HCEC 1CT (cell line): ENCODE measurements around the gene FHAD1.
A peak's percentile ranks its signal among the peaks of the same experiment; 100 is the strongest.

ENCODE experiments used
- DNase-seq: peaks from one replicate; pipeline ENCODE4 v3.0.0-alpha.2; 2017

The FHAD1 gene

GRCh38 chr1:15405106-15405850 is 158.3 kb downstream of the FHAD1 start:
- DNase-seq = no peak

GRCh38 chr1:15406614-15407559 is 159.9 kb downstream of the FHAD1 start:
- peak; percentile 61 for DNase-seq

GRCh38 chr1:15407580-15407979 is 160.6 kb downstream of the FHAD1 start:
- DNase-seq = no peak

- DNase-seq = no peak
Observed at GRCh38 chr1:15408890-15409387, 161.9 kb downstream of the FHAD1 start.

- DNase-seq = peak; percentile 70
Observed at GRCh38 chr1:15409388-15410222, 162.6 kb downstream of the FHAD1 start, which contains the start of gene EFHD2. Gene EFHD2 (plus strand): TSS chr1:15409888. CDS start chr1:15409972, 84 bp downstream.

DNA sequence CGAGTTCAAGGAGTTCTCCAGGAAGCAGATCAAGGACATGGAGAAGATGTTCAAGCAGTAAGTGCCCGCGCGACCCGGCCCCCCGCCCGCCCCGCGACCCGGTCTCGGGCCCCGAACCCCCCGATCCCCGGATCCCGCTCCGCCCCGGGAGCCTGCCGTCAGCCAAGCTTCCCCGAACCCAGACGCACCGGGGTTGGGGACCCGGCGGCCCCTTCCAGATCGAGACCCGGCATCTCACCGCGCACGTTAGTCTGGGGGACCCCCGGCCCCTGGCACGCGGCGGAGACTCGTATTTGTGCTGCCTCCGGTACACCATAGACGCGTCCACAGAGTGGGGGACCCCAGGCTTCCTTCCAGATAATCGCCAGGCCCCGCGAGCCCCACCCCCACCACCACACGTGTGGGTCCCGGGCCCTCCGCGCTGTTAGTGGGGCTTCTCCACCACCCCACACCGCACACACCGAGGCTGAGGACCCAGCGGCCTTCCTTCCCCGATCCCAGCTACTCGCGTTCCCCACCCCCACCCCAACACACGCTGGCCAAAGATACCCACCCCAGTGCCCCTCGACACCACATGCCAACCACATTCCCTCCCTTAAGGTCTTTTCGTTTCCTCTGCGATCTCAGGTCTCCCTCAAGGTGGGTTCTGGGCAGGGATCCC is 163.3 kb downstream of the FHAD1 start:
- DNase-seq = no peak

GRCh38 chr1:15410884-15411245 is 163.8 kb downstream of the FHAD1 start:
- DNase-seq = no peak

DNA sequence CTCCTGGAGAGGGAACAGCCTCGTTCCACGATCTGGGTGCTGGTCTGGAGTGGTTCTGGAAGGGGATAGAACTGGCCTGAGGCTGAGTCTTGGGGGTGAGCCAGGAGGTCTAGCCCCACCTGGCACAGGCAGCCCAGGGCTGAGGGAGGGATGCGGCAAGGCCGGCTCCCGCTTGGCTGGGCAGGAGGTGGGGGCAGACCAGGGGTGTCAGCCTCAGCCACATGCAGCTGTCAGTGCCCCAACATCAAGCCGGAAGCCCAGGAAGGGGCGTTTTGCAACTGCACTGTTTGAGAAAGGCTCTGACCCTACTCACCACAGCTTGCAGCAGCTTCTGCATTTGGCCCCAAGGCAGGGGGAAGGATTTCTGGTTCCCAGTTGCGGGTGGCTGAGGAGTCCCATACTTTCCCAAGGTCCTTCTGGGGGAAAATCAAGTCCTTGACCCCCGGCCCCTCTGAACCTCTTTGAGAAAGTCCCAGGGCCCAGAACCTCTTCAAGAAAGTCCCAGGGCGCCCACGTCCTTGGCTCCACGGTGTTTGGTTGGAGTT is 164.6 kb downstream of the FHAD1 start:
- DNase-seq = peak; percentile 17

- no peak for DNase-seq
Observed at GRCh38 chr1:15412175-15412800, 165.3 kb downstream of the FHAD1 start.

- DNase-seq = no peak
Observed at GRCh38 chr1:15412843-15413242, 165.8 kb downstream of the FHAD1 start.

DNA sequence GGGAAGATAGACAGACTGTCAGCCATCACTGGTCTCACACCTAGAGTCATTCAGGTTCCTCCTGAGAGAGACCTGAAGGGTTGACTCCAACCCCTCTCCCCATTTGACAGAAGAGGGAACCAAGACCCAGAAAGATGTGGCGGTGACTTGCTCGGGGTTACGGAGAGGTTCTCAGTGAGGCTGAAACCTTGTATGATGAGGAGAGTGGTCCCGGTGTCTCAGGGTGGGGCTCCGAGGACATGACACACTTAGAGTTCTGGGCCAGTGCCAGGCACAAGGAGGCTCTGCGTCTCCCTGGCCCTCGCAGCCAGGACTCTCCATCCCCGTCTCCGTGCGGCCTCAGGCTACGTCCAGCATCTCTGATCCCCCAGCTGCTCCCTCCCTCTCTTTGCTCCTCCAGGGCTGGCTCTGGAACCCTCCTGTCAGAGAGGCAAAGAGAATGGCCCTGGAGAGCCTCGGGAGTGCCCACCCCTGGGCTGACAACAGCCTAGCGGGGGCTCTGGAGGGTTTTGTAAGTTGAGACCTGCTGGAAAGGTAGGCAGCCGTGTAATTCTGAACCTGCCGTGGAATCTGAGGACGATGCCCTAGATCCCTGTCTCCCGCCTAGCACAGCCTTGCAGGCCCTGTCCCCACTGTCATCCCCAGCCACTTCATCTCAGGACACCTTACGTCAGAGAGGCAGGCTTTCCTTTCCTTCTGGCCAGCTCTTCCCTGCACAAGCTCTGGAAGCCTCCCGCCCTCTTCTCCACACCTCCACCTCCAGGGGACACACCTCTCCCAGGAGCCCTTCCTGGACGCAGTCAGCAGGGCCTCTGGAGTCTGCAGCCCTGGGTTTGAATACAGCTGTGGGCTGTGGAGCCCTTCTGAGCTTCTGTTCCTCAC is 166.8 kb downstream of the FHAD1 start:
- no peak for DNase-seq

- DNase-seq = no peak
Observed at GRCh38 chr1:15414445-15414983, 167.5 kb downstream of the FHAD1 start.

GRCh38 chr1:15417059-15417934 is 170.3 kb downstream of the FHAD1 start:
- peak; percentile 68 for DNase-seq

GRCh38 chr1:15418806-15419515 is 171.9 kb downstream of the FHAD1 start:
- no peak for DNase-seq

DNA sequence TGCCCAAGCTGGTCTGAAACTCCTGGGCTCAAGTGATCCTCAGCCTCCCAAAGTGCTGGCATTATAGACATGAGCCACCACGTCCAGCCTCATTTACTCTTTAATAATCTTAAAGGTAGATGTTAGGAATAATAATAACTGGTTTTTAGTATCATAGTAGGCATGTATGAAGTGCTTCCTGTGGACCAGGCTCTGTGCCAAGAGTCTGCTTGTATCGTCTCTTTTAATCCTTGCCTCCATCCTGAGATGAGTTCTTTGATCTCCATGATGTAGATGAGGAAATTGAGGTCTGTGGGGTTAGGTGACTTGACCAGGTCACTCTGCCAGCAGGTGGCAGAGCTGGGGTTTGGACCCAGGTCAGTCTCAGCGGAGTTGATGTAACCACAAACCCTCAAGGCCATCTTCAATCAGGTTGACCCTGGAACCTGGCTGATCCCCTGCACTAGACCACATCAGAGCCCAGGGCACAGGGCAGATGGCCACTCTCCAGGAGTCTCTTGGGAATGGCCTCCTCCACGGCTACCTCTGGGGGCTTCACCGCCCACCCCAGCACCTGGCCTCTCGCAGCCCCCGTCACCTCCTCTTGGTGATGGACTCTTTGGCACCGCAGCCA is 173.9 kb downstream of the FHAD1 start:
- no peak for DNase-seq

DNA sequence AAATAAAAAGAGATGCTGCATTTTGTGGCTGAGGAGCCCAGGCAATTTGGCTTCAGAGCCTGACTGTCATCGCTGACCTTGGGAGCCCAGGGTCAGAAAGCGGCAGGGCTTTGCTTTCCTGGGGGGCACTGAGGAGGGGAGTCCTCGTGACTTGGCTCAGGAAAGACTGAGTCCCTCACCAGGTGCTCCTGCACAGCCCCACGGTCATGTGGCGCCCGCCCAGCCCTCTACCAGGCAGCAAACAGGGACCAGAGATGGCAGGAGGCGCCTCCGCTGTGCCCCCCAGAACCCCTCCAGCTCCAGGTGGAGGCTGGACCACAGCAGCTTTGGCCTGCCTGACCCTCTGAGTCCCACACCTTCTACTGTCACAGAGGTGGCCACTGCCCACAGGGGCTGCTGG is 175.8 kb downstream of the FHAD1 start:
- no peak for DNase-seq

GRCh38 chr1:15423355-15424077 is 176.5 kb downstream of the FHAD1 start:
- DNase-seq = no peak
